ENCODE data around the gene MXI1.
"Not testable (repeated sequence)": the region's sequence is repeated elsewhere in the genome, so short reads cannot be mapped to it uniquely, and the experiment has no call there.

Gene MXI1

DNA sequence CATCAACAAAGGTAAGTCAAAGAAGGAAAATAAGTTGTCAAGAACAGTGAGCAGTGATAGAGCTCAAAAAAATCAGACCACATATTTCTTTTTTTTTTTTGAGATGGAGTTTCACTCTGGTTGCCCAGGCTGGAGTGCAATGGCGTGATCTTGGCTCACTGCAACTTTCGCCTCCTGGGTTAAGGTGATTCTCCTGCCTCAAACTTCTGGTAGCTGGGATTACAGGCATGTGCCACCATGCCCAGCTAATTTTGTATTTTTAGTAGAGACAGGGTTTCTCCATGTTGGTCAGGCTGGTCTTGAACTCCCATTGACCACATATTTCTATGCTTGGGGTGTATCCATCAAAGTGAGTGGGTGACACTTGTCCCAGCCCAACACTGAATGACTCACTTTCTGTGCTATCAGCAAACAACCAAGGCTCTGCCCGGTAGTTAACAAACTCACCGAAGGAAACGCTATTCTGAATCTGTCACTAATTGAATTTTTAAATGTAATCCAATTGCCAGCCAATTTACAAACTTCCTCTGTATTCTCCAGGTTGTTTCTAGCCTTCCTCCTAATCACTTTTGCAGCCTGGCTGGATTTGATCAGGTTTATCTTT, 116.9 kb downstream of the MXI1 start:
- no peak for DNase-seq

DNA sequence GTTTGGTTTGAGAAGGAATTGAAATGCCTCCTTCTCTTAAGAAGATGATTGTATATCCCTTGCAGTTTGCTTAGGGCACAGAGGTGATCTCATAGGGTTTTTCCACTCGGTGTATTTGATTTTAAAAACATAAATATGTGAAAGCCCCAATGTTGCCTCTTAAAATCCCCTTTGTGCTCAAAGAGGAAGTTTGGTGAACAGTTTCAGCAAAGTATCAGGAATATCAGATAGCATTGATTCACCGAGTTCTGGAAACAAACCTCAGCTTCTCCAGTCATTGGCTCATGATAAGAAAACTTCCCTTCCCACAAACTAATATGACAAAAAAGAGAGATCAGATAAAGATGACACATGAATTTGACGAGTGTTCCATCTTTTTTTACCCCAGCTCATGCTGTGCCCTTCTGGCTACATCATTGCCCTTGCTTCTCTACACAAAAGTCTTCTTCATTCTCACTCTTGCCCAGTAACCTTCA, 117.4 kb downstream of the MXI1 start:
- no peak for DNase-seq

DNA sequence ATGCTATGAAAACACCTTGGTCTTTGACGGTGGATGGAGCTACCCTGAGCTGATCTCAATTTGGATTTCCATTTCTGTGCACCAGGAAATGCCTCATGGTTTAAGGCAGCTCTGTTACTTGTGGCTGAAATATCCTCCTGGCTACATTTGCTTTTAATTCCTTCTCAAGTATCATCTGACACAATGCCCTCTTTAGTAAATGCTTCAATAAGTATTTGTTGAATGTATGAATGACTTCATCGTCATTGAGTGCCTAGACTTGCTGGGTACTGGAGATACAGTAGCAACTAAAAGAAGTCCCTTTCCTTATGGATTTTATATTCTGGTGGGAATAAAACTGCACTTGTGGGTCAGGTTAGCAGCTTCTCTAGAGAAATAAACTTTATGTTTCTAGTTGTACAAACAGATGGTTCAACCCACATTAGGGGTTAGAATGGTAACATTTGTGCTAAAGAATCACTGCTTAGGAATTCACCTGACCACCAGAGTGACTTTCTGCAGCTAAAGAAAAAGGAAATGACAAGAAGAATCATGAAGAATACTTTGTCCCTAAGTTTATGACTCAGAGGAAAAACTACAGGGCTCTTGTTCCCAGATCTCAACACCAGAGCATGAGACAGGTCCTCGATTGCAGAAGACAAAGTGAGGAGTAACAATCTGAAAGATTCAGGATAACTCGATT, 119.1 kb downstream of the MXI1 start:
- DNase-seq = no peak

DNA sequence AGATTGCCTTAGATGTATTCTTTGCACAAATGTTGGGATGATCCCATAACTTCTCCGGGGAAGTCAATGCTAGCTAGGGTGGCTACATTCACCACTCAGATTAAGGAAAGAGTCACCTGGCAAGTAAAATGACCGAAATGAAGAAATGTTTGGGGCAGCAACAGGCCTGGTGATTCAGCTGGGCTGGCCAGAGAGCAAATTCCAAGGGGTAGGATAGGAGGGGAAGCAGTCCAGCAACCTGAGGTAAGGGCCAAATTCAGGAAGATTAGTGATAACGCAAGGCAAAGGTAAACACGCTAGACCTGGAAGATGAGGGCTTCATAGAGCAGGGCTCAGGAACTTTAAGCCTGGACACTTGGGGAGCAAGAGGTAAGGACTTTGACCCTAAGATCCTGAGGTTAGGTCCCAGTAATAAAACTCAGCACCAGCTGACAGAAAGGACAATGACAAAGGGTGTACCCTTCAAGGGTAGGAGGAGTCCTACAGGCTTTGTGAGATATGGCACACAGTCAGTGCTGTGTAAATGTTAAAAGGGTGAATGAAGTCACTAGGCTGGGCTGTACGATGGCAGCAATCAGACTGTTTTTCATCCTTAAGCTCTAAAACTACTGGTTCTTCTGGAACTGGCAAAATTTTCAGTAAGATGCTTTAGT, 120.0 kb downstream of the MXI1 start:
- no peak for DNase-seq

DNA sequence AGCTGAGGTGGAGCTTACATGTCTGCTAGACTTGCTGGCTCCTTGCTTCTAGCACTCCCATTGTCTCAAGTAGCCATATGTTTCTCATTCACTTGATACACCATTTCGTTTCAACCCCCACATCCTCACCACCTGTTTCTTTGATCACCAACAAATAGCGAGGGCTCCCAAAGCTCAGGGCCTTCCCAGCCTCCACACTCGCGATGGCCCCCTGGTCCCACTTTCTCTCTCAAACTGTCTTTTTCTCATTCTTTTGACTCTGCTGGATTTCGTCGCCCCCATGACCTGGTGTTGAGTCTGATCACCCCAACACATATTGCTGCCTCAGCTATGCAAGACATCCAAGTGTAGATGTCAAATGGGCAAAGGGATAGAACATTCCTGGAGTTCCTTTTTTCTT, 123.3 kb downstream of the MXI1 start:
- no peak for DNase-seq

DNA sequence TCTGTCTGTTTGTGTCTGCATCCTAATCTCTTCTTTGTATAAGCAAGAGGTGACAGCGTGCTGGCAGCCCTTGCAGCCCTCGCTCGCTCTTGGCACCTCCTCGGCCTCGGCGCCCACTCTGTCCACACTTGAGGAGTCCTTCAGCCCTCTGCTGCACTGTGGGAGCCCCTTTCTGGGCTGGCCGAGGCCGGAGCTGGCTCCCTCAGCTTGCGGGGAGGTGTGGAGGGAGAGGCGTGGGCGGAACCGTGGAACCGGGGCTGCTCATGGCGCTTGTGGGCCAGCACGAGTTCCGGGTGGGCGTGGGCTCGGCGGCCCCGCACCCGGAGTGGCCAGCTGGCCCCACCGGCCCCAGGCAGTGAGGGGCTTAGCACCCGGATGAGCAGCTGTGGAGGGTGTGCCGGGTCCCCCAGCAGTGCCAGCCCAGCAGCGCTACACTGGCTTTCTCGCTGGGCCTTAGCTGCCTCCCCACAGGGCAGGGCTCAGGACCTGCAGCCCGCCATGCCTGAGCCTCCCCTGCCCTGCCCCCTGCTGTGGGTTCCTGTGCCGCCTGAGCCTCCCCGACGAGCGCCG, 123.9 kb downstream of the MXI1 start:
- not testable (repeated sequence) for DNase-seq

DNA sequence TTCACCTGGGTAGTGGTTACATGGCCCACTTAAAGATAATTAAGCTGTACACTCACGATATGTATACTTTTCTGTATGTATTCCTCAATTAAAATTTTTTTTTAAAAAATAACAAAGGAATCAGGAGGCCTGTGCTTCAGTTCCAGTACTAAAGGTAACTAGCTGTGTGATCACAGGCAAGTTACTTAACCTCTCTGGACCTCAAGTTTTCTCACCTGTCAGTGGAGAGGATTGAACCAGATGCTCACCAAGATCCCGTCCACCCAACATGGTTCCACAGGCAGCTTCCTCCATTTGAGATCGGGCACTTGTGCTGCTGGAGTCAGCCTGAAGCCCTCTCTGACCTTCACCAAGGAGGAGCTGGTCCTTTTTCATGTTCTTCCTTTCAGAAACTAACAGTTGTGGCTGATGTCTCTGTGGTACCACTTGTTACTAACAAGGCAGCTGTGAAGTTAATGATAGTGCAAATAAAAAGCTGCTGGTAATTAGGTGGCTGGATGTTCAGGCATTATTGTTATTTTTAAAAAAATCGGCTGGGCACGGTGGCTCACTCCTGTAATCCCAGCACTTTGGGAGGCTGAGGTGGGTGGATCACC, 126.8 kb downstream of the MXI1 start:
- DNase-seq = no peak

DNA sequence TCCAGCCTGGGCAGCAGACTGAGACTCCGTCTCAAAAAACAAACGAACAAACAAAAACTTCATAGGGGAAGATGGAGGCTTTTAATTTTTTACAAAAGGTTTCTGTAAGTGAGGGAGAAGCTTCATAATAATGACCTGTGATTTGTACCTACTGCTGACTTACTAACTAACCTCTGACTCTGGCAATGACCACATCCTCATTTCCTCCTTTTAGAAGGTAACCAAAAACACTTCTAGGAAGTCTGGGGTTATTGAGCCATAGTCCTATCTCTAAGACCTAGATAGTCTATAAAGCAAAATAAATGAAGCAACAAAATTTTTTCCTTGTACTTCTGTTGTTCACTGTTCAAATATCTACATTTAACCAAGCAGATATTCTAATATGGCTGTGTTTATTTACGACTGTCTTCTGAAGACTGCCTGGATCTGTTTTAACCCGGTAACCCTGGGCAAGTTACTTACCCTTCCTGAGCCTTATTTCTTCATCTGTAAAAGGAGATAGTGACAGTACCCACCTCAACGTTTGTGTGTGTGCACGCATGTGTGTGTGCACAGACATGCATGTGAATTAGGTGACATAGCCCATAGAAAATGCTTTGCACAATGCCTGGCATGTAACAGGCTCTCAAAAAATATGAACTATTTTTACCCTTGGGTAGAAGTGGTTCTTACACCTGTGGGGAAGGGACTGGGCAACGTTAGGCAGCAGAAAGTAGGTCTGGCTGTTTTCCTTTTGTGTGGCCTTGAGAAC, 128.1 kb downstream of the MXI1 start:
- DNase-seq = no peak

DNA sequence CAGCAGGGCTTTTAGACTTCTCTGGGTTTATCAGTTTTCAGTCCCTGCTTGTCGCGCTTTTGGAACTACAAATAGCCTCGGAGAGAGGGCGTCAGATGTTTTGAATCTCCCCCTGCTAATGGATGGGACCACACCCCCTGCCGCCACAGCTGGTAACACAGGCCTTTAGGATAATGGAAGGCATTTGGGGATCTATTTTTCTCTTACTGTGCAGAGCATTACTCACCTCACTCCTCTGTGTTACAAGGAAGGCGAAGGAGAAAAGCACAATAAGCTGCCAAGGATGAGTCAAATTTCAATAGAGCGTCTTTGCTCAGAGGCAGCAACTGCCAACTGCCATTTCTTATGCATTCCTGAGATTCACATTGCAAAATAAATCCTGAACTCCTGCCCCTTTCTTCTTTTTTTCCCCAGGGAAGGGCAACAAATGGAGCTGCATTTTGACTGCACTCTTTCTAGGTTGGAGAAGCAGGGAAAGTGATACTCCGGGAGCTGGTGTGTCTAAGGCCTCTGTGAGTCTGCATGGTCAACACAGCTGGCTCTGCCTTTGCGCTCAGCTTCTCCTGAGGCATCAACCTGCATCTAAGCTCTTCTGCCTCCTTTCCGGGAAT, 128.8 kb downstream of the MXI1 start:
- DNase-seq = no peak

Measured in NCI-H526 (cell line).